GM23248 (cell line): ENCODE results near the gene CFAP100.

ENCODE experiments used
- EZH2 ChIP-seq: fragments of 200-600 bp; sonication (generic); IDR thresholded peaks from 2 replicates; pipeline ENCODE4 v1.6.1; 2018; ENCODE audit warnings: antibody characterized with exemption, mild to moderate bottlenecking; ENCODE audit not compliant: insufficient read depth, poor library complexity, severe bottlenecking
- EZH2phosphoT487 ChIP-seq: fragments of 200-600 bp; sonication (generic); IDR thresholded peaks from 2 replicates; pipeline ENCODE4 v1.6.1; 2018; ENCODE audit warnings: antibody characterized with exemption, moderate library complexity, mild to moderate bottlenecking, low read depth; ENCODE audit not compliant: insufficient read depth

DNA sequence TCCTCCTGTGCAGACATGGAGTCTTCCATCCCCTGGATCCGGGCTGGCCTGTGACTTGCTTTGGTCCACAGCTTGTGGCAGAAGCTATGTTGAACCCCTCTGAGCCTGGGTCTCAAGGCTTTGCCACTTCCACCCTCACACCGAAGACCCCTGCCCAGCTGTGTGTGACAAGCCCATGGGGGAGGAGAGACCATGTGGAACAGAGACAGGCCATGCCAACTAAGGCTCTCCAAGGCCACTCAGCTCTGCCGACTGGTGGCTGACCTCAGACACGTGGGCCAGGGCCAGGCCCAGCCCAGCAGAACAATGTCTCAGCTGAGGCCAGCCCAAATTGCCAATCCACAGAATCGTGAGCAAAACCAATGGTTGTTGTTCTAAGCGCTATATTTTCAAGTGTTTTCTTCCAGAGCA lies 16.4 kb upstream of the CFAP100 start:
- TF ChIP-seq EZH2: no peak
- TF ChIP-seq EZH2phosphoT487: no peak
